ENCODE results near the gene INTS2.
"Not testable (repeated sequence)": the region's sequence is repeated elsewhere in the genome, so short reads cannot be mapped to it uniquely, and the experiment has no call there.

Gene INTS2

DNA sequence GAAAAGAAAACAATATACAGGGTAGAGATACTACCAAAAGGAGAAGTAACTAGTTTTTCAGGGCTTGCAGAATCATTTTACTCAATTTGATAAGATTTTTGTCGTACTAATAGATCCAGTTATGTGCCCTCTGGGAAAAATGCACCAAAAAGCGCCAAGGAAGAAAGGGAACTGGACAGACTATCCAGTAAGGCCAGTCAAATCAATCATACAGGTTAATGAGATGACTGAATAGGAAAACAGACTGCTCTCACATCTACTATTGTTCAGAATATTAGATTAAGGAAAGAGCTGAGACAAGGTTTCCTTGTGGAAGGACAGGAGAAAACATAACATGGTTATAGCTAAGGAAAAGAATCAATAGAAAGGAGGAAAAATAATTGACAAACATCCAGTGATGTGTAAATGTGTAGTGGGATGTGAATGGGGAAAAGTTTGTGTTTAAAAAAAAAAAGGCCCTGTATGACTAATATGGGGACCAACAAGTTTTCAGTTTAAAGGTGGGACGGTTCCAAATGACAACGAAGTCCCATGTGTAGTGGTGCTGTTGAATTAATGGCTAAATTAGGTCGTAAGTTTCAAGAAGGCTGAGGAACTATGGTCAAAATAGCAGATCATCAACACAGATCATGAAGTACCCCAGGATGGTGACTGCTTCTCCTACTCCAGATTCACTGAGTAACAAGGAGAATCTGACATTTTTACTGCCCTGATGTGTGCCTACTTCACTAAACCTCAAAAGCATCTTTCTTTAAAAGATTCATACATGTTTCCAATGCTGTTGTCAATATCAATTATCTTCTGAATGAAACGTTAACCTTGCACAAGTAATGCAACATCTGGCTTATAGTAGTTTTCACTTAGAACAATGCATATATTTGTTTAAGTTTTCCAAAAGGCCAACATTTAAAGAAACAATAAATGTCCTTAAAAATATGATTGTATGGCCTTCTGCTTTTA lies 105.2 kb downstream of the INTS2 start:
- peaks cover 8% of the 10 kb centered on the region for H3K36me3 ChIP-seq (ENCODE audit: control insufficient read depth, insufficient read depth, low read length)
- no peaks in the 10 kb centered on the region for H3K4me1 ChIP-seq (ENCODE audit: control insufficient read depth, insufficient read depth, low read length, poor library complexity, severe bottlenecking)
- H3K9me3 ChIP-seq (ENCODE audit: control insufficient read depth, low read length) = peaks cover 3% of the 10 kb centered on the region
- H3K27ac ChIP-seq (ENCODE audit: low read depth, low read length, severe bottlenecking) = no peak overlapping the region
- no peak overlapping the region for H3K4me3 ChIP-seq (ENCODE audit: extremely low read depth, insufficient read depth, low read length, poor library complexity, severe bottlenecking)
- 93 to 96% methylated on average over 3 to 4 of the region's 6 CpGs for WGBS, 2 experiments (ENCODE audit: insufficient coverage in 2 of 2)

DNA sequence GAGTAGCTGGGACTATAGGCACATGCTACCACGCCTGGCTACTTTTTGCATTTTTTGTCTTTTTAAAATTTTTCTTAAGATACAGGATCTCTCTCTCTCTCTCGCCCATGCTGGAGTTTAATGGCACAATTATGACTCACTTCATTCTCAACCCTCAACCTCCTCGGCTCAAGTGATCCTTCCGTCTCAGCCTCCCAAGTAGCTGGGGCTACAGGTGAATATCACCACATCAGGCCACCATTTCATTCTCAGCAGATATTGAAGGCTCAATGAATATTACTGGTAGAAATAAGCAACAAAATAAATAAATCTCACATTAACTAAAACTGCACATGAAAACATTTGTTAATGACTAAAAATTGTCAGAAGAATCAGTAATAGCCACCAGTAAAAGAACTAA lies 106.1 kb downstream of the INTS2 start:
- Histone ChIP-seq H3K9me3 (ENCODE audit: control insufficient read depth, low read length) (peaks cover 3% of the 10 kb centered on the region), H3K4me1 (ENCODE audit: control insufficient read depth, insufficient read depth, low read length, poor library complexity, severe bottlenecking) (no peaks in the 10 kb centered on the region), H3K36me3 (ENCODE audit: control insufficient read depth, insufficient read depth, low read length) (peaks cover 8% of the 10 kb centered on the region), H3K27ac (ENCODE audit: low read depth, low read length, severe bottlenecking) (no peak overlapping the region), H3K4me3 (ENCODE audit: extremely low read depth, insufficient read depth, low read length, poor library complexity, severe bottlenecking) (no peak overlapping the region)
- 100% methylated on average over 2 to 3 of the region's 4 CpGs for WGBS, 2 experiments (ENCODE audit: insufficient coverage in 2 of 2)

DNA sequence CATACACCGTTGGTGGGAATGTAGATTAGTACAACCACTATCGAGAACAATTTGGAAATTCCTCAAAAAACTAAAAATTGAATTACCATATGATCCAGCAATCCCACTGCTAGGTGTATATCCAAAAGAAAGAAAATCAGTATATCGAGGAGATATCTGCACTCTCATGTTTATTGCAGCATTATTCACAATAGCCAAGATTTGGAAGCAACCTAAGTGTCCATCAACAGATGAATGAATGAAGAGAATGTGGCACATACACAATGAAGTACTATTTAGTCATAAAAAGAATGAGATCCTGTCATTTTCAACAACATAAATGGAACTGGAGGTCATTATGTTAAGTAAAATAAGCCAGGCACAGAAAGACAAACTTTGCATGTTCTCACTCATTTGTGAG lies 108.5 kb downstream of the INTS2 start:
- 100% methylated on average over 1 of the region's 3 CpGs; no CpG with 5 or more reads in 1 of the 2 experiments for WGBS, 2 experiments (ENCODE audit: insufficient coverage in 2 of 2)
- H3K27ac ChIP-seq (ENCODE audit: low read depth, low read length, severe bottlenecking); H3K4me3 ChIP-seq (ENCODE audit: extremely low read depth, insufficient read depth, low read length, poor library complexity, severe bottlenecking); H3K36me3 ChIP-seq (ENCODE audit: control insufficient read depth, insufficient read depth, low read length); H3K4me1 ChIP-seq (ENCODE audit: control insufficient read depth, insufficient read depth, low read length, poor library complexity, severe bottlenecking); H3K9me3 ChIP-seq (ENCODE audit: control insufficient read depth, low read length): not testable (repeated sequence)

DNA sequence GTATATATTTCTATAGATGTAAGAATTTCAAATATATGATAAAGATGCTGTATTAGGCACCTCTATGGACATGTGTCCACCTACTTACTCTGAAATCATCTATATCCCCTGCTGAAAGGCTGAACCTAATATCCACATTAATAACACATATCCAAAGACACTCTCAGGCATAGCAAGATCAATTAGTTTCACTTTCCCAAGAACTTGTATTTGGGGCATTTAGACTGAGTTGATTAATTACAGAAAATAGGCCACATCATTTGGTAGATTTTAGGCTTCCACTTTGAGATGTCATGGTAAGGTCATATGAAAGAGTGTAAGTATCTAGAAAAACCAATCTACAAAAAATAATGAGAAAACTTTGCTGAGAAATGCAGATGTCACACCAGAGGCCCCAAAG lies 109.6 kb downstream of the INTS2 start:
- Histone ChIP-seq H3K36me3 (ENCODE audit: control insufficient read depth, insufficient read depth, low read length) (peaks cover 8% of the 10 kb centered on the region), H3K27ac (ENCODE audit: low read depth, low read length, severe bottlenecking) (no peak overlapping the region), H3K4me3 (ENCODE audit: extremely low read depth, insufficient read depth, low read length, poor library complexity, severe bottlenecking) (no peak overlapping the region), H3K4me1 (ENCODE audit: control insufficient read depth, insufficient read depth, low read length, poor library complexity, severe bottlenecking) (no peaks in the 10 kb centered on the region), H3K9me3 (ENCODE audit: control insufficient read depth, low read length) (peaks cover 3% of the 10 kb centered on the region)

DNA sequence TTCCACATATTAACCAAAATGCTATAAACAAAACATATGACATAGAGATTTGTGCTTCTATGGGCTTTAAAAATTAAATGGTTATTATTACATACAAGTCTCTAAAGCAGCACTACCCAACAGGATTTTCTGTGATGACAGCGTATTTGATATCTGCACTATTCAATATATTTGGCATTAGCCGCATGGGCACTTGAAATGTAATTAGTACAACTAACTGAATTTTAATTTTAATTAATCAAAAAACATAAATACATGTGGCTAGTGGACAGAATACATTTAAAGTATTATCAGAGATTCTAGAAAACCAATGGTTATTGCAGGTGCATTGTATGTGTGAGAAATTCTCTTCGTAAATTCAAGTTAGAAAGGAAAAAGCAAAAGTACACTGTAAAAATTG lies 110.3 kb downstream of the INTS2 start:
- no peak overlapping the region for H3K4me3 ChIP-seq (ENCODE audit: extremely low read depth, insufficient read depth, low read length, poor library complexity, severe bottlenecking)
- H3K27ac ChIP-seq (ENCODE audit: low read depth, low read length, severe bottlenecking) = no peak overlapping the region
- 100% methylated on average over 1 of the region's 3 CpGs; no CpG with 5 or more reads in 1 of the 2 experiments for WGBS, 2 experiments (ENCODE audit: insufficient coverage in 2 of 2)
- H3K9me3 ChIP-seq (ENCODE audit: control insufficient read depth, low read length) = peaks cover 3% of the 10 kb centered on the region
- no peaks in the 10 kb centered on the region for H3K4me1 ChIP-seq (ENCODE audit: control insufficient read depth, insufficient read depth, low read length, poor library complexity, severe bottlenecking)
- peaks cover 5% of the 10 kb centered on the region for H3K36me3 ChIP-seq (ENCODE audit: control insufficient read depth, insufficient read depth, low read length)

DNA sequence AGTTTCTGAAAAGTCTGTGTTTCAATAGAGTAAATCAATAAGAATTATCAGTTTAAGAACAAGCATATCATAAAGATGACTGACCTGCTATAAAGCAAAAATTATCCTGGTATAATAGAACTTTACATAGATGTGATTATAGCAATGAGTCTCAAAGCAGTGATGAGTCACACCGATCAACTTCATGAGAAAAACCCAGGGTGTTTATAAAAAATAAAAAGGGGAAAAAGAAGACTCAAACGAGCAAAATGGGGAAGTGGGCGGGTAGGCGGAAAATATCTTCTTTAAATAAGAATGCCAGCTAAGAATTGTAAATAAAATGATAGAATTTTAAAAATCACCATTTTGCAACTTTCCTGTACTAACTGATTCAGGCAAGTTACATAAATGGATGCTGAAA lies 111.2 kb downstream of the INTS2 start:
- H3K9me3 ChIP-seq (ENCODE audit: control insufficient read depth, low read length) = peaks cover 3% of the 10 kb centered on the region
- no peaks in the 10 kb centered on the region for H3K4me1 ChIP-seq (ENCODE audit: control insufficient read depth, insufficient read depth, low read length, poor library complexity, severe bottlenecking)
- H3K27ac ChIP-seq (ENCODE audit: low read depth, low read length, severe bottlenecking) = no peak overlapping the region
- no peak overlapping the region for H3K4me3 ChIP-seq (ENCODE audit: extremely low read depth, insufficient read depth, low read length, poor library complexity, severe bottlenecking)
- peaks cover 4% of the 10 kb centered on the region for H3K36me3 ChIP-seq (ENCODE audit: control insufficient read depth, insufficient read depth, low read length)
- 100% methylated on average over 1 of the region's 4 CpGs for WGBS, 2 experiments (ENCODE audit: insufficient coverage in 2 of 2)

DNA sequence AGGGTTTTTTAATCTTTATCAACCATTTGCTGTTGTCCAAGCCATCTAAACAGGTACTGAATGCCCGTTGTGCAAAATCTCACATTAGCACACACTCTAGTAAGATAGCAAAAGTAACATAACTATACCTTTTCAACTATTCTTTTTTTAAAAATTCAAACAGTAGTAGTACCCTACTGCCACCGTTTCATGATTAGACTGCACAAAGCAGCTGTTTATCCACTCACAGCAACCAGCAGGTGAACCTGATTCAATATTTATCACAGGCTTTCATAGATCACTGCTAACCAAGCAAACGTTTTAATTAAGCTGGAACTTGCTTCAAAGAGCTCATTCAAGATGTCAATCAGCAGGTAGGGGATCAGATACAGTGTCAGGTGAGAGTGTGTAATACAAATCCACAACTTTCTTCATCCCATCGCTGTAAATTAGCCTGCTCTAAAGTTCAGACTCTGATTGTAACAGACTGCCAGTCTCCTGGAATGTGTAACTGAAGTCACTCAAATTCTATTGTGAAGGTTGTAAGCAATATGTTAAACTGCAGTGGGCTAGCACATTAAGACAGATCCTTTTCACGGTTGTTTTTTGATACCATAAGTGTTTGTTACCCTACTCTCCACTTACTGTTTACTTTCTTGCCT lies 111.8 kb downstream of the INTS2 start:
- no peak overlapping the region for H3K27ac ChIP-seq (ENCODE audit: low read depth, low read length, severe bottlenecking)
- peaks cover 5% of the 10 kb centered on the region for H3K36me3 ChIP-seq (ENCODE audit: control insufficient read depth, insufficient read depth, low read length)
- H3K4me1 ChIP-seq (ENCODE audit: control insufficient read depth, insufficient read depth, low read length, poor library complexity, severe bottlenecking) = no peaks in the 10 kb centered on the region
- H3K9me3 ChIP-seq (ENCODE audit: control insufficient read depth, low read length) = peaks cover under 1% of the 10 kb centered on the region
- no peak overlapping the region for H3K4me3 ChIP-seq (ENCODE audit: extremely low read depth, insufficient read depth, low read length, poor library complexity, severe bottlenecking)
- WGBS, 2 experiments (ENCODE audit: insufficient coverage in 2 of 2) = 84 to 96% methylated on average over 2 of the region's 5 CpGs
